Measurements from ENCODE around the gene ARMCX4.
"Not testable (repeated sequence)": the region's sequence is repeated elsewhere in the genome, so short reads cannot be mapped to it uniquely, and the experiment has no call there.

The ARMCX4 gene

GRCh38 chrX:101493225-101493624 is 8.0 kb downstream of the ARMCX4 start:
- Mint-ChIP-seq H3K4me3 (no peak overlapping the region), H3K27ac (no peak overlapping the region), H3K4me1 (ENCODE audit: low read depth in 2 of 2) (no peaks in the 10 kb centered on the region), H3K27me3 (no peaks in the 10 kb centered on the region), H3K9me3 (no peaks in the 10 kb centered on the region), H3K36me3 (ENCODE audit: insufficient read depth) (no peaks in the 10 kb centered on the region)
- DNase-seq = no peak
- ATAC-seq (replicated peaks) = no peak

- H3K36me3 Mint-ChIP-seq (ENCODE audit: insufficient read depth); H3K27ac Mint-ChIP-seq; H3K4me3 Mint-ChIP-seq; H3K9me3 Mint-ChIP-seq; H3K27me3 Mint-ChIP-seq; ATAC-seq (replicated peaks); H3K4me1 Mint-ChIP-seq (ENCODE audit: low read depth in 2 of 2); DNase-seq: not testable (repeated sequence)
Observed at GRCh38 chrX:101502929-101503328, 17.7 kb downstream of the ARMCX4 start.

- Mint-ChIP-seq H3K27me3 (no peaks in the 10 kb centered on the region), H3K9me3 (no peaks in the 10 kb centered on the region), H3K4me1 (ENCODE audit: low read depth in 2 of 2) (no peaks in the 10 kb centered on the region), H3K4me3 (no peak overlapping the region), H3K27ac (no peak overlapping the region), H3K36me3 (ENCODE audit: insufficient read depth) (no peaks in the 10 kb centered on the region)
- no peak for DNase-seq
- no peak for ATAC-seq (replicated peaks)
Observed at GRCh38 chrX:101507372-101507771, 22.1 kb downstream of the ARMCX4 start.

GRCh38 chrX:101507986-101508385 is 22.7 kb downstream of the ARMCX4 start:
- no peak for DNase-seq
- Mint-ChIP-seq H3K36me3 (ENCODE audit: insufficient read depth) (no peaks in the 10 kb centered on the region), H3K27me3 (no peaks in the 10 kb centered on the region), H3K4me3 (no peak overlapping the region), H3K4me1 (ENCODE audit: low read depth in 2 of 2) (no peaks in the 10 kb centered on the region), H3K9me3 (no peaks in the 10 kb centered on the region), H3K27ac (no peak overlapping the region)
- ATAC-seq (replicated peaks) = no peak

GRCh38 chrX:101530944-101531343 is 45.7 kb downstream of the ARMCX4 start:
- Mint-ChIP-seq H3K27me3 (peaks cover 0 to 6% of the 10 kb centered on the region in 2 donors), H3K9me3 (peaks cover 0 to 1% of the 10 kb centered on the region in 2 donors), H3K4me1 (ENCODE audit: low read depth in 2 of 2) (no peaks in the 10 kb centered on the region), H3K36me3 (ENCODE audit: insufficient read depth) (no peaks in the 10 kb centered on the region), H3K27ac (no peak overlapping the region), H3K4me3 (no peak overlapping the region)
- DNase-seq = no peak
- no peak for ATAC-seq (replicated peaks)

Measured in effector memory CD8-positive, alpha-beta T cell (primary cell).